ENCODE data around the gene TMPRSS2. TPM values are rescaled to one million over a fixed set of nuclear protein-coding genes. Genes with fewer than 3 reads are reported as not detected.
"Not testable (repeated sequence)": the region's sequence is repeated elsewhere in the genome, so short reads cannot be mapped to it uniquely, and the experiment has no call there.

TMPRSS2 gene
- total RNA-seq, 1 experiment from 2014 or later, result 1.1 TPM

GRCh38 chr21:41425588-41425953, 82.4 kb downstream of the TMPRSS2 start:
- intact Hi-C loops (cut with micrococcal nuclease), result no loop called here
- Histone ChIP-seq H3K27ac (ENCODE audit: low read depth, low read length) (no peak overlapping the region), H3K4me3 (replicated peaks in 1 of 2; ENCODE audit: low read depth in 1 of 2, low read length in 2 of 2) (no peak overlapping the region), H4K20me1 (ENCODE audit: insufficient read depth) (no peaks in the 10 kb centered on the region), H3K9me3 (ENCODE audit: control insufficient read depth in 1 of 2, insufficient read depth in 1 of 2, low read depth in 1 of 2, low read length in 2 of 2) (no peaks in the 10 kb centered on the region), H3K9me2 (ENCODE audit: insufficient read depth) (no peaks in the 10 kb centered on the region), H3K9ac (ENCODE audit: low read length) (no peak overlapping the region), H3K27me3 (ENCODE audit: insufficient read depth, low read length) (peaks cover 4% of the 10 kb centered on the region; the same call in 1 of the 2 replicates), H3K4me1 (ENCODE audit: control insufficient read depth in 1 of 2, insufficient read depth in 2 of 2, low read length in 2 of 2) (peaks cover 0 to 2% of the 10 kb centered on the region in 2 experiments; a peak in 1 of 4 replicates), H2AFZ (ENCODE audit: low read depth, low read length, poor library complexity, severe bottlenecking) (no peak overlapping the region), H3K4me2 (ENCODE audit: low read length) (no peak overlapping the region), H3K79me2 (ENCODE audit: insufficient read depth, low read length) (no peaks in the 10 kb centered on the region), H3K36me3 (ENCODE audit: control insufficient read depth in 1 of 2, insufficient read depth in 2 of 2, low read length in 2 of 2) (no peaks in the 10 kb centered on the region)
- POLR2A ChIA-PET, result no interaction called here
- no peak for ATAC-seq
- CTCF ChIA-PET, result no interaction called here
- TF ChIP-seq SRF (IDR thresholded peaks at IDR 0.05; ENCODE audit: low read depth) (no peak), JUND (IDR thresholded peaks at IDR 0.05) (no peak), ELF1 (IDR thresholded peaks at IDR 0.05; ENCODE audit: borderline replicate concordance, low read depth) (no peak), ZNF274 (IDR thresholded peaks at IDR 0.05; ENCODE audit: low read depth, low read length) (no peak), ATF3 (IDR thresholded peaks at IDR 0.05) (no peak), EGR1 (IDR thresholded peaks at IDR 0.05; ENCODE audit: low read depth) (no peak), FOSL1 (IDR thresholded peaks at IDR 0.05; ENCODE audit: low read depth) (no peak), YY1 (IDR thresholded peaks at IDR 0.05; ENCODE audit: extremely low read depth, insufficient replicate concordance, low read depth, low read length) (no peak), ZBTB33 (IDR thresholded peaks at IDR 0.05; ENCODE audit: extremely low read depth, insufficient replicate concordance, low read length) (no peak), CEBPB (IDR thresholded peaks at IDR 0.05; ENCODE audit: low read depth) (no peak), REST (IDR thresholded peaks at IDR 0.05; ENCODE audit: low read depth) (no peak), POLR2AphosphoS5 (IDR thresholded peaks at IDR 0.05; ENCODE audit: low read depth, low read length) (no peak)
- DNase-seq (ENCODE audit: low read depth, low spot score), result no peak
- RAD21 ChIA-PET (ENCODE audit: low non-redundant PET in 1 of 2, low total read pairs in 2 of 2, uncharacterized antibody in 2 of 2, unreplicated experiment in 2 of 2), result no interaction called here
- no TSS peak for BruUV-seq (replicated peaks)

GRCh38 chr21:41423305-41423636, 84.7 kb downstream of the TMPRSS2 start:
- H3K27ac ChIP-seq (ENCODE audit: low read depth, low read length); H3K4me1 ChIP-seq (ENCODE audit: control insufficient read depth in 1 of 2, insufficient read depth in 2 of 2, low read length in 2 of 2); H3K27me3 ChIP-seq (ENCODE audit: insufficient read depth, low read length); H3K9ac ChIP-seq (ENCODE audit: low read length); H2AFZ ChIP-seq (ENCODE audit: low read depth, low read length, poor library complexity, severe bottlenecking); H4K20me1 ChIP-seq (ENCODE audit: insufficient read depth); intact Hi-C loops (cut with micrococcal nuclease); ATAC-seq; H3K79me2 ChIP-seq (ENCODE audit: insufficient read depth, low read length); BruUV-seq (replicated peaks); H3K36me3 ChIP-seq (ENCODE audit: control insufficient read depth in 1 of 2, insufficient read depth in 2 of 2, low read length in 2 of 2); H3K4me3 ChIP-seq (replicated peaks in 1 of 2; ENCODE audit: low read depth in 1 of 2, low read length in 2 of 2); DNase-seq (ENCODE audit: low read depth, low spot score); H3K4me2 ChIP-seq (ENCODE audit: low read length); RAD21 ChIA-PET (ENCODE audit: low non-redundant PET in 1 of 2, low total read pairs in 2 of 2, uncharacterized antibody in 2 of 2, unreplicated experiment in 2 of 2); H3K9me2 ChIP-seq (ENCODE audit: insufficient read depth); H3K9me3 ChIP-seq (ENCODE audit: control insufficient read depth in 1 of 2, insufficient read depth in 1 of 2, low read depth in 1 of 2, low read length in 2 of 2): not testable (repeated sequence)
- CTCF ChIA-PET, result interaction anchor here (1.4 kb wide), 1 partner anchor 12 kb away, joined by 4 read pairs; no protein-coding TSS in a partner anchor
- POLR2A ChIA-PET, result interaction anchor here (1.5 kb wide), 1 partner anchor 12 kb away, joined by 3 read pairs; no protein-coding TSS in a partner anchor

Data from HCT116 (cell line).